K562 (cell line): ENCODE data around the gene FAXC. TPM values are rescaled to one million over a fixed set of nuclear protein-coding genes. Genes with fewer than 3 reads are reported as not detected.

Experiments used
- ATAC-seq: fragments of 200-7000 bp; cut with Tn5 transposase; 3 replicates; pipeline ENCODE4 v1.9.1; 2020; ENCODE audit warnings: moderate library complexity
- BruUV-seq: library from RNA; stranded (reverse); fragments of 400-500 nt; replicated peaks from 2 replicates; lab custom pipeline; 2021; lab: Mats Ljungman, UMichigan
- CTCF ChIA-PET: fragments of 300-600 bp; formaldehyde crosslinking; extraction: SDS; loops from one replicate; lab custom pipeline; 2021; ENCODE audit warnings: low intra/inter-chr PET ratio; lab: Yijun Ruan, JAX
- POLR2A ChIA-PET: fragments of 300-600, 350-650 bp; sonication (Branson Sonifier 250); formaldehyde crosslinking; extraction: SDS; loops from one replicate; lab custom pipeline; 2021; ENCODE audit warnings: antibody characterized with exemption, inconsistent platforms; lab: Yijun Ruan, JAX
- DNase-seq, 4 experiments: peaks; one replicate each; pipeline versions ENCODE4 v3.0.0 to v3.0.0-alpha.2; 2011 to 2018; ENCODE audit warnings: low spot score in 3 of 4, mixed read lengths in 3 of 4; ENCODE audit errors: extremely low read depth in 1 of 4
- FAIRE-seq: peaks from 2 replicates; lab custom pipeline; 2011; peaks lifted over from hg19 to GRCh38; lab: Jason Lieb, UNC
- H2AFZ ChIP-seq: 2 replicates; pipeline ENCODE4 v1.6.0; 2011; ENCODE audit warnings: low read depth, low read length, control low read depth, inconsistent platforms
- H3K27ac ChIP-seq: fragments of 200-600 bp; 3 replicates; pipeline ENCODE4 v1.8.0; 2011; ENCODE audit warnings: low read depth, mild to moderate bottlenecking, control low read depth, inconsistent platforms, low read length, moderate library complexity, mixed read lengths; ENCODE audit errors: extremely low read depth
- H3K27me3 ChIP-seq, 2 experiments: fragments of 300-600 bp in 1 of 2; 2 replicates in 1 of 2; 3 replicates in 1 of 2; pipeline versions ENCODE4 v1.6.0 to v1.8.0; 2011; ENCODE audit warnings: inconsistent platforms in 2 of 2, low read length in 2 of 2, mild to moderate bottlenecking in 1 of 2, mixed read lengths in 1 of 2, moderate library complexity in 1 of 2; ENCODE audit not compliant: control insufficient read depth in 2 of 2, insufficient read depth in 2 of 2
- H3K36me3 ChIP-seq: fragments of 300-600 bp; 3 replicates; pipeline ENCODE4 v1.8.0; 2011; ENCODE audit warnings: mild to moderate bottlenecking, low read length, inconsistent platforms; ENCODE audit not compliant: control insufficient read depth, insufficient read depth
- H3K4me1 ChIP-seq, 2 experiments: fragments of 200-600 bp in 1 of 2; replicated peaks in 1 of 2; 2 replicates in 1 of 2; 3 replicates in 1 of 2; pipeline versions ENCODE4 v1.5.1 to v1.8.0; 2011; ENCODE audit warnings: inconsistent platforms in 2 of 2, low read length in 2 of 2, mild to moderate bottlenecking in 1 of 2, mixed read lengths in 1 of 2, moderate library complexity in 1 of 2; ENCODE audit not compliant: control insufficient read depth in 2 of 2, insufficient read depth in 2 of 2
- H3K4me2 ChIP-seq: 2 replicates; pipeline ENCODE4 v1.6.1; 2011; ENCODE audit warnings: low read length, control low read depth, inconsistent platforms, mixed read lengths; ENCODE audit not compliant: insufficient read depth
- H3K4me3 ChIP-seq: fragments of 200-600 bp; sonication (generic), shearing (Covaris generic); 2 replicates; pipeline ENCODE4 v1.5.1; 2016; ENCODE audit warnings: control low read depth, inconsistent platforms
- H3K79me2 ChIP-seq: fragments of 200-600 bp; 3 replicates; pipeline ENCODE4 v1.8.0; 2011; ENCODE audit warnings: low read length, inconsistent platforms; ENCODE audit not compliant: control insufficient read depth, insufficient read depth
- H3K9ac ChIP-seq, 2 experiments: 2 replicates each; pipeline versions ENCODE4 v1.6.0 to v1.6.1; 2011; ENCODE audit warnings: low read depth in 2 of 2, low read length in 2 of 2, control low read depth in 1 of 2, inconsistent platforms in 1 of 2, mild to moderate bottlenecking in 1 of 2, mixed read lengths in 1 of 2; ENCODE audit not compliant: insufficient read depth in 1 of 2
- H3K9me1 ChIP-seq: one replicate; pipeline ENCODE4 v1.6.0; 2011; ENCODE audit warnings: inconsistent platforms, mild to moderate bottlenecking, low read length, moderate library complexity; ENCODE audit not compliant: control insufficient read depth, insufficient read depth
- H3K9me3 ChIP-seq: replicated peaks from 2 replicates; pipeline ENCODE4 v1.5.1; 2011; ENCODE audit warnings: low read depth, low read length, inconsistent platforms; ENCODE audit not compliant: control insufficient read depth, insufficient read depth
- H4K20me1 ChIP-seq: replicated peaks from 2 replicates; pipeline ENCODE4 v1.6.1; 2011; ENCODE audit warnings: low read length, inconsistent platforms, mixed read lengths; ENCODE audit not compliant: control insufficient read depth, insufficient read depth
- ARNT ChIP-seq, 2 experiments: fragments of 450-650 bp; IDR thresholded peaks; 2 replicates each; pipeline ENCODE4 v1.6.1; 2016; ENCODE audit warnings: mild to moderate bottlenecking in 1 of 2
- DDX20 ChIP-seq: fragments of 450-650 bp; IDR thresholded peaks from 2 replicates; pipeline ENCODE4 v1.6.1; 2016; ENCODE audit warnings: missing genetic modification characterization, low read depth, mild to moderate bottlenecking, missing compliant biosample characterization, moderate library complexity
- EP400 ChIP-seq: fragments of 450-650 bp; IDR thresholded peaks from 2 replicates; pipeline ENCODE4 v1.6.1; 2017; ENCODE audit warnings: antibody characterized with exemption, mild to moderate bottlenecking, moderate library complexity
- HMG20A ChIP-seq: fragments of 450-650 bp; formaldehyde crosslinking; conservative IDR thresholded peaks from 2 replicates; pipeline ENCODE4 v1.4.0; 2020; ENCODE audit warnings: mild to moderate bottlenecking, mixed read lengths
- LARP7 ChIP-seq: fragments of 450-650 bp; IDR thresholded peaks from 2 replicates; pipeline ENCODE4 v1.6.1; 2016
- RNF2 ChIP-seq: sonication (generic); IDR thresholded peaks from 2 replicates; pipeline ENCODE4 v1.6.1; 2016
- TRIM28 ChIP-seq: fragments of 450-650 bp; IDR thresholded peaks from 2 replicates; pipeline ENCODE4 v1.6.1; 2017
- TSC22D4 ChIP-seq: fragments of 450-650 bp; IDR thresholded peaks from 2 replicates; pipeline ENCODE4 v1.6.1; 2016; ENCODE audit warnings: missing genetic modification characterization, missing biosample characterization, control low read depth
- ZBTB12 ChIP-seq: fragments of 250-450 bp; sonication (Bioruptor Pico); IDR thresholded peaks from 2 replicates; pipeline ENCODE4 v1.4.0; 2020
- ZNF146 ChIP-seq: IDR thresholded peaks from one replicate; pipeline ENCODE4 v1.6.1; 2018; ENCODE audit warnings: missing compliant biosample characterization; ENCODE audit not compliant: unreplicated experiment
- ZNF165 ChIP-seq: fragments of 250-450 bp; sonication (Bioruptor Pico); IDR thresholded peaks from 2 replicates; pipeline ENCODE4 v1.4.0; 2020; ENCODE audit warnings: borderline replicate concordance
- WGBS: fragments of 100-300 bp; shearing (Covaris generic); methylation state at CpG from one replicate; pipeline ENCODE4 v1.1.6; 2016; ENCODE audit warnings: low coverage, mixed read lengths; ENCODE audit not compliant: insufficient coverage; ENCODE audit errors: missing lambda C conversion rate; 5-methylcytosine and 5-hydroxymethylcytosine counted together
- in situ Hi-C: fragments of 300-500 bp; cut with MboI; formaldehyde crosslinking; loops from 4 replicates; pipeline ENCODE4 v1.15.0; 2018; ENCODE audit warnings: inconsistent platforms, mixed read lengths
- intact Hi-C: fragments of 100-400 bp; cut with micrococcal nuclease; formaldehyde crosslinking; loops from 2 replicates; pipeline ENCODE4 v1.14.2; 2022
- polyA plus RNA-seq, 8 experiments: library from polyadenylated mRNA; depleted of rRNA in 4 of 8; stranded (reverse) in 5 of 8; unstranded in 3 of 8; fragments of >200 nt; fragmentation: Nextera tagmentation in 2 of 8; fragmentation: Illumina TruSeq in 1 of 8; extraction: Ambion mirVana in 2 of 8; extraction: Trizol in 1 of 8; gene quantifications; 2 replicates each; pipeline versions ENCODE4 v1.2.1 to v1.2.3, GENCODE V29; 2011 to 2014; ENCODE audit warnings: inconsistent platforms in 1 of 8, missing spikeins in 1 of 8
- total RNA-seq, 7 experiments: library from RNA; depleted of rRNA in 6 of 7; stranded (reverse); fragments of >200 nt in 6 of 7; fragmentation: Illumina TruSeq in 2 of 7; extraction: Trizol in 2 of 7; gene quantifications; 2 replicates each; pipeline versions ENCODE4 v1.2.1 to v1.2.3, GENCODE V29; 2011 to 2021; ENCODE audit warnings: low replicate concordance in 1 of 7

FAXC gene
- total and polyA plus RNA-seq, 9 of the 15 experiments (the other 6 are each of a cell fraction or from before 2014, with no cell fraction given) = 0.06 to 0.40 (median 0.13) TPM; not detected in 5

DNA sequence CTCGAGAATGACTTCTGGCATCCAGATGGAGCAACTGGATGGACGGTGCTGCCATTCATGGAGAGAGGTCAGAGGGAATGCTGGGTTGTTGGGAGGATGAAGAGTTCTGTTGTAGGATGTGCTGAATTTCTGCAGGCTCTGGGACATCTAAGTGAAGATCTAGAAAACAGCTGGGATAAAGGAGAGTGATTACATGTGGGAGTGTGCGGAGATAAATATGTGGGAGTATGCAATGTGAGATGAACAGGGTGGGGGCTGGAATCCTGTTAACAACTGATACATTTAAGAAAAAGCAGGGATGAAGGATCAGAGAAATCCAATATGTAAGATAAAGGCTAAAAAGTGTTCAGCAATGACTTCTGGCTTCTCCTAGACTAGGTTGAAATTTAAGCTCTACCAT, 43.1 kb downstream of the FAXC start:
- WGBS = 3% methylated on average over 3 of the region's 3 CpGs
- in situ Hi-C loops = no loop called here
- peaks cover 3% of the 10 kb centered on the region for H3K9me1 ChIP-seq

More for the DNA sequence above, 43.1 kb downstream of the FAXC start:
- H3K36me3 ChIP-seq = no peaks in the 10 kb centered on the region
- H3K4me3 ChIP-seq = no peak overlapping the region
- no peak overlapping the region for H3K9ac ChIP-seq
- no peak for TF ChIP-seq EP400
- TF ChIP-seq RNF2 = no peak
- no peak for TF ChIP-seq ZNF146 (CRISPR knock-in tag)
- TF ChIP-seq ARNT (IDR thresholded peaks at IDR 0.05) = no peak
- TF ChIP-seq TSC22D4 (tag) = no peak
- TF ChIP-seq DDX20 (tag) = no peak
- TF ChIP-seq LARP7 = no peak
- TF ChIP-seq ZNF165 (CRISPR knock-in tag) = no peak
- TF ChIP-seq TRIM28 = no peak
- no peak for TF ChIP-seq HMG20A
- no peak for TF ChIP-seq ZBTB12 (CRISPR knock-in tag)
- no TSS peak for BruUV-seq
- H3K27me3 ChIP-seq = peaks cover 8 to 16% of the 10 kb centered on the region in 2 experiments; a peak in 4 of 5 replicates
- no peaks in the 10 kb centered on the region for H4K20me1 ChIP-seq
- no peak overlapping the region for H3K27ac ChIP-seq
- FAIRE-seq = no peak
- no peaks in the 10 kb centered on the region for H3K79me2 ChIP-seq
- ChIA-PET POLR2A (no interaction called here), CTCF (no interaction called here)
- no peak overlapping the region for H2AFZ ChIP-seq
- no peaks in the 10 kb centered on the region for H3K4me1 ChIP-seq
- H3K9me3 ChIP-seq = no peaks in the 10 kb centered on the region
- intact Hi-C loops = no loop called here
- no peak for DNase-seq
- no peak for ATAC-seq
- H3K4me2 ChIP-seq = no peak overlapping the region
